Measurements from ENCODE around the gene DPYD. TPM values are rescaled to one million over a fixed set of nuclear protein-coding genes. Genes with fewer than 3 reads are reported as not detected.
A peak's percentile ranks its signal among the peaks of the same experiment; 100 is the strongest.

The DPYD gene
- total and polyA plus RNA-seq, 11 donors = 2.6 to 38.4 (median 7.8) TPM

GRCh38 chr1:97196825-97197516 lies 723.9 kb downstream of the DPYD start:
- intact Hi-C loops (cut with DNase I) = no loop called here
- H3K36me3 ChIP-seq = peaks cover 0 to 17% (median 9%) of the 10 kb centered on the region in 9 donors
- H3K4me1 ChIP-seq = no peaks in the 10 kb centered on the region
- ATAC-seq (no peak), DNase-seq (no peak)
- TF ChIP-seq, protein P1, sequence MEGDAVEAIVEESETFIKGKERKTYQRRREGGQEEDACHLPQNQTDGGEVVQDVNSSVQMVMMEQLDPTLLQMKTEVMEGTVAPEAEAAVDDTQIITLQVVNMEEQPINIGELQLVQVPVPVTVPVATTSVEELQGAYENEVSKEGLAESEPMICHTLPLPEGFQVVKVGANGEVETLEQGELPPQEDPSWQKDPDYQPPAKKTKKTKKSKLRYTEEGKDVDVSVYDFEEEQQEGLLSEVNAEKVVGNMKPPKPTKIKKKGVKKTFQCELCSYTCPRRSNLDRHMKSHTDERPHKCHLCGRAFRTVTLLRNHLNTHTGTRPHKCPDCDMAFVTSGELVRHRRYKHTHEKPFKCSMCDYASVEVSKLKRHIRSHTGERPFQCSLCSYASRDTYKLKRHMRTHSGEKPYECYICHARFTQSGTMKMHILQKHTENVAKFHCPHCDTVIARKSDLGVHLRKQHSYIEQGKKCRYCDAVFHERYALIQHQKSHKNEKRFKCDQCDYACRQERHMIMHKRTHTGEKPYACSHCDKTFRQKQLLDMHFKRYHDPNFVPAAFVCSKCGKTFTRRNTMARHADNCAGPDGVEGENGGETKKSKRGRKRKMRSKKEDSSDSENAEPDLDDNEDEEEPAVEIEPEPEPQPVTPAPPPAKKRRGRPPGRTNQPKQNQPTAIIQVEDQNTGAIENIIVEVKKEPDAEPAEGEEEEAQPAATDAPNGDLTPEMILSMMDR (IDR thresholded peaks at IDR 0.05) = no peak
- TF ChIP-seq POLR2A (IDR thresholded peaks at IDR 0.05) = no peak
- H3K27me3 ChIP-seq = no peaks in the 10 kb centered on the region
- no peak overlapping the region for H3K4me3 ChIP-seq
- 84 to 92% (median 90%) methylated on average over 1 of the region's 1 CpG for WGBS, 4 donors
- H3K9me3 ChIP-seq = no peaks in the 10 kb centered on the region
- no peak overlapping the region for H3K27ac ChIP-seq

DNA sequence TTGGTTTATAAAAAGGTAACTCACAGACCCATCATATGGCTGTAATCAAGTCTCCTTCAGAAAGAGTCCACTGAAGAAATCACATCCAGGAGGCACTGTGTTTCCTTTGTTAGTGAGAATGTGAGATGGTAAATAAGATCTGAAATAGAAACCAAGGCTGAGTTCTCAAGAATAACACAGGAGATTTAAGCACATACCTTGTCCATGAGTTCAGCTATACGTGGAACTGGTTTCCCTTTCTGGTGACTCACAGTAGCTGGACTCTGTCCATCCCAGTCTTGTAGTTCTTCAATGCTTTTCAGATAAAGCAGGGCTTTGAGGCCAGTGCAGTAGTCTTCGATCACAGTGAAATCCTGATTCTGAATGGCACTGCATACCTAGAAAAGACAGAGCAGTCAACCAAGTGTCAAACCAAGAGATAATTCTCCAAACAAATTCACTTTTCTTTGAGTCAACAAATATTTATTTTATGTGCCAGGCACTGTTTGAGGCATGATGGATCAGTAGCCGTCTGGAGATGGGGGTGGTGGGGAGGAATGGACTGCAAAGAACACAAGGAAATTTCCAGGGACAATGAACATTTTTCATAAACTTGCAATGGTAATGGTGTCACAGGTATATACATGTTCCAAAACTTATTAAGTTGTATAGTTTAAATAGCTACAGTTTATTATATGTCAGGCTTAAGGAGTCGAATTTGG lies 727.8 kb downstream of the DPYD start:
- Histone ChIP-seq H3K27me3 (no peaks in the 10 kb centered on the region), H3K36me3 (peaks cover 0 to 31% (median 14%) of the 10 kb centered on the region in 9 donors), H3K9me3 (no peaks in the 10 kb centered on the region), H3K4me1 (no peaks in the 10 kb centered on the region), H3K4me3 (no peak overlapping the region), H3K27ac (no peak overlapping the region)
- intact Hi-C loops (cut with DNase I) = no loop called here
- ATAC-seq = no peak
- no peak for TF ChIP-seq POLR2A (IDR thresholded peaks at IDR 0.05)
- DNase-seq = no peak
- 67 to 76% (median 71%) methylated on average over 4 of the region's 4 CpGs for WGBS, 4 donors

DNA sequence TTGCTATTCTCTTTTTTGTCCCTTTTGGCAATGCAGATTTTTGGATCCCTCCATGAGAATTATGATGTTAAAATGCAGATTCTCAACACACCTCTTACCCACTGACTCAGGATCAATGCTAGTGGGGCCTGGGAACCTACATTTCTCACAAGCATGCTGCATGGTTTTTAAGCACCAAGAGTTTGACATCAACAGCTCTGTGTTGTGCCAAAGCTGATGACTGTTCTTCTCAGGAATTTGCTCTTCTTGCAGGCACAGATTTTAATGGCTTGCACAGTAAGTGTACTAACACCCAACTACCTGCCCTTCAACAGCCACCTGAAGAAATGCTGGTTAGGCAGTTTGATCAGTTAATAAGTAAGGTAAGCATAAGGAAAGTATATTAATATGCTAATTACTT lies 730.5 kb downstream of the DPYD start:
- Histone ChIP-seq H3K4me1 (no peaks in the 10 kb centered on the region), H3K4me3 (no peak overlapping the region), H3K9me3 (no peaks in the 10 kb centered on the region), H3K27me3 (no peaks in the 10 kb centered on the region), H3K36me3 (peaks cover 0 to 31% (median 14%) of the 10 kb centered on the region in 9 donors), H3K27ac (no peak overlapping the region)
- DNase-seq (no peak), ATAC-seq (no peak)
- TF ChIP-seq, protein P1 (IDR thresholded peaks at IDR 0.05) = no peak
- no peak for TF ChIP-seq POLR2A (IDR thresholded peaks at IDR 0.05)
- intact Hi-C loops (cut with DNase I) = no loop called here

GRCh38 chr1:97186381-97186780 lies 734.5 kb downstream of the DPYD start:
- 81 to 88% (median 86%) methylated on average over 6 of the region's 6 CpGs for WGBS, 4 donors
- ATAC-seq = no peak
- H3K4me3 ChIP-seq = no peak overlapping the region
- H3K4me1 ChIP-seq = no peaks in the 10 kb centered on the region
- TF ChIP-seq, protein P1 (IDR thresholded peaks at IDR 0.05) = peak in 1 of 12 donors; percentile 8
- TF ChIP-seq POLR2A (IDR thresholded peaks at IDR 0.05) = no peak
- no peaks in the 10 kb centered on the region for H3K27me3 ChIP-seq
- H3K27ac ChIP-seq = no peak overlapping the region
- no peaks in the 10 kb centered on the region for H3K9me3 ChIP-seq
- peaks cover 0 to 7% (median 0%) of the 10 kb centered on the region in 9 donors for H3K36me3 ChIP-seq
- intact Hi-C loops (cut with DNase I) = no loop called here
- no peak for DNase-seq
